WI38 (cell line): ENCODE results near the gene STAU1.
"Not testable (repeated sequence)": the region's sequence is repeated elsewhere in the genome, so short reads cannot be mapped to it uniquely, and the experiment has no call there.

Experiments used
- H3K4me3 ChIP-seq: 2 replicates; pipeline ENCODE4 v1.5.1; 2011; ENCODE audit warnings: low read depth, mild to moderate bottlenecking, control low read depth, low read length
- TF ChIP-seq, protein P1 (sequence below): IDR thresholded peaks from 2 replicates; pipeline ENCODE4 v1.5.1; 2012; ENCODE audit warnings: low read depth, mild to moderate bottlenecking, control low read depth, low read length

The STAU1 gene

DNA sequence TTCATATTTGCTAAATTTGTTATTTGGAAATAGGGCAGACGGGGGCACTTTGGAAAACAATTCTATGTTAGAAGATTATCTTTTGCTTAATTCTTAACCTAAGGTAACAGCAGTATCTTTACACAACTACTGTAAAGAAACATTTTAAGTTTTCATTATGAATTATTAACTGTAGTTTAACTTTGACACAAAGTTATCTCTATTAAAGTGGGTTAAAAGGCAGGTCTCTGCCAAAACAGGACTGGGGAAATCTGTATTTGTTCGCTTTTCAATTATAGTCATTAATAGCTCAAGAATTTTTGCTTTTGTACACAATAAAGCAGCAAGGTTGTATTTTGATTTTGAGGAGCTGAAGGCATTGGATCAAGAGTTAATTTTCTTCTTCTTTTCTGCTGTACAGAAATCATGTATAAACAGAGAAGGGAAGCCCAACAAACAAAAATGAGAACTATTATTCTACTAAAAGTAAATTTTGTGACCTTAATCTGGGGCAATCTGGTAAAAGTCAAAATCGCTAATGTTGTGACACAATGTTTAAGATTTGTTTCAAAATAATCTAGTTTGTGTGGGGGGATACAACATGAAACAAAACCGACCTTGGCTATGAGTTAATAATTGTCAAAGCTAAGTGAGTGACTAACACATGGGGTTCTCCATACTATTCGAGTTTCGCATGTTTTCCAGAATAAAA, 2.9 kb downstream of the STAU1 start:
- TF ChIP-seq, protein P1, sequence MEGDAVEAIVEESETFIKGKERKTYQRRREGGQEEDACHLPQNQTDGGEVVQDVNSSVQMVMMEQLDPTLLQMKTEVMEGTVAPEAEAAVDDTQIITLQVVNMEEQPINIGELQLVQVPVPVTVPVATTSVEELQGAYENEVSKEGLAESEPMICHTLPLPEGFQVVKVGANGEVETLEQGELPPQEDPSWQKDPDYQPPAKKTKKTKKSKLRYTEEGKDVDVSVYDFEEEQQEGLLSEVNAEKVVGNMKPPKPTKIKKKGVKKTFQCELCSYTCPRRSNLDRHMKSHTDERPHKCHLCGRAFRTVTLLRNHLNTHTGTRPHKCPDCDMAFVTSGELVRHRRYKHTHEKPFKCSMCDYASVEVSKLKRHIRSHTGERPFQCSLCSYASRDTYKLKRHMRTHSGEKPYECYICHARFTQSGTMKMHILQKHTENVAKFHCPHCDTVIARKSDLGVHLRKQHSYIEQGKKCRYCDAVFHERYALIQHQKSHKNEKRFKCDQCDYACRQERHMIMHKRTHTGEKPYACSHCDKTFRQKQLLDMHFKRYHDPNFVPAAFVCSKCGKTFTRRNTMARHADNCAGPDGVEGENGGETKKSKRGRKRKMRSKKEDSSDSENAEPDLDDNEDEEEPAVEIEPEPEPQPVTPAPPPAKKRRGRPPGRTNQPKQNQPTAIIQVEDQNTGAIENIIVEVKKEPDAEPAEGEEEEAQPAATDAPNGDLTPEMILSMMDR = no peak
- no peak overlapping the region for H3K4me3 ChIP-seq

DNA sequence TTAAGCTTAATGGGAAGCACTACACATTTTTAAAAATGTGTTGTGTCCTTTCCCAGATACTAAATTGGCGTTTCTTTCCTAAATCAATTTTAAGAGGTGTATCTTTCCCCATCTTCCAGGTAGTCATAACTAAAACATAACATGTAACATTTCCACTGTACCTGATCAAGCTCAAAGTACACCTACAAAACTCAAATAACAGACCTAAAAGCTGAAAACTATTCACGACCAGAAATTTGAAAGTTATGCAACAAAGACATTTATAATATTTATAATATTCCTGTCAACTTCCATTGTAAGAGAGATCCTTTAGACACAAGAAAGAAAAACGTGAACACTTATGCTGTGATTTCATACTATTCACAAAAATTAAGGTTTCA, 3.5 kb downstream of the STAU1 start:
- TF ChIP-seq, protein P1 = no peak
- no peak overlapping the region for H3K4me3 ChIP-seq

GRCh38 chr20:49184084-49184501, 4.0 kb downstream of the STAU1 start:
- not testable (repeated sequence) for H3K4me3 ChIP-seq

DNA sequence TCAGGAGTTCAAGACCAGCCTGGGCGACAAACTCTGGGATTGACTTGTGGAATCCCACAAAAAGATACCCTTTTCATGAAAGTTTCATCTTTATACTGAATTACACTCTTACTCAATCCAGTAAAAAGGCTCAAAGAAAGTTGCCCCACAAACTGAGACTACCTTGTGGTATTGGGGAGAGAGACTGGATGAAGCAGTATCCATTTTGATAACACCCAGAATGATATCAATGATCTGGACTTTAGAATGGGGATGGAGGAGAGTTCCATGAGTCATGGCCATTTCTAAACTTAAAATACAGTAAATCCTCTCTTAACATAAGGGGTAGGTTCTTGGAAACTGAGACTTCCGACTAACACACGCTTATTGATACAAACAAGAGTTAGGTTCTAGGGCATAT, 4.7 kb downstream of the STAU1 start:
- TF ChIP-seq, protein P1 = no peak
- H3K4me3 ChIP-seq = no peak overlapping the region

DNA sequence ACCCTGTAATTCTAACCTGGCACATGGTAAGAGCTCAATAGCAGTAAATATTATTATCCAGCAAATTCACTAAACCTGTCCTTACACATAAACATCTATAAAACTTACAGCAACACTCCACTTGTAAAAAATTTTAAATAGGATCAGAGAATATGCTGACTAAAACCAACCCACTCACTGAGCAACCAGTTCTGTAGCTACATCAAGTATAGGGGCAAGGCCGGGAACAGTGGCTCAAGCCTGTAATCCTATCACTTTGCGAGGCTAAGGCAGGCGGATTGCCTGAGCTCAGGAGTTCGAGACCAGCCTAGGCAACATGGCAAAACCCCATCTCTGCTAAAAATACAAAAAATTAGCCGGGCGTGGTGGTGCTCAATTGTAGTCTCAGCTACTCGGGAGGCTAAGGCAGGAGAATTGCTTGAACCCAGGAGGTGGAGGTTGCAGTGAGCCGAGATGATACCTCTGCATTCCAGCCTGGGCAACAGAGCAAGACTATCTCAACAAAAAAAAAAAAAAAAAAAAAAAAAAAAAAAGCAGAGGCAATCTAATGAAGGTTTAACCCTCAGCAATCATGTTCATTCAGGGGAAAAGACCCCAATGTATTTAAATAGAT, 6.8 kb downstream of the STAU1 start:
- TF ChIP-seq, protein P1 = no peak
- no peak overlapping the region for H3K4me3 ChIP-seq

DNA sequence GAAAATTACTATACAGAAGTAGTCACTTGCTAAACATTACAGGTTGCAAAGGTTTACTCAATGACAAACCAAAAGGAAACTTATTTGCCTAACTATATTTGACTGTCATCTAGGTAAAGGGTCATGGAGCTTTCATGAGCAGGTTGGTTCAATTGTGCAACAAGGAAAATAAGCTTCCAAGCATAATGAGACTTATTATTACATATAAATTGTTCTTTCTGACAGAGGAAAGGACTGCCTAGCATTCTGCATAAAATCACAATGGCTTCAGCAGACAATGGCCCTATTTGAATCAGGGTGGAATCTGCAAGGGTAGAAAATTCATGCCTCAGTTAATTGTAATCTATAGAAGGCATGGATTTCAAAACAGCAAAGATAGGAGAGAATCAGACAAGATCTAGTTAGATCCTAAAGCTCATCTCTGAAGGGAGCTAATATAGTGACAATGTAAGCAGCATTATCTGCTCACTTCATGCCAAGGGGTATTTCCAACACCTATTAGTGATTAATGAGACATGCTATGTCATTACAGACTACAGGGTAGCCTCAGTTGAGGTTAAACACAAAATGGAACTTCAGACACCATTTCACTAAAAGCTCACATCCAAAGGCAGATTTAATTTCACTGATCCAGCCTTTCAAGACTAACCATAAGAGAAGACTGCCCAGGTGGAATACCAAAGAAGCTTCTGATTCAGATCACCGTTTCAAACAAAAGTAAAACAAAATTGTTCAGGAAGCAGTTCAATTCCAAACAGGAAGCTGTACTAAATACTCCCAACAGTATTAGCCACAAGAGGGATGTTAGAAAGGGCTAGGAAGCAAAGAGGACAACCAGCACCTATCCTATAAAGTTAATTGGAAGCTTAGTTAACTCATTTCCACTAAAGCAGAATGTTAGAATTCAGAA, 8.5 kb downstream of the STAU1 start:
- TF ChIP-seq, protein P1 = no peak
- no peak overlapping the region for H3K4me3 ChIP-seq

- no peak overlapping the region for H3K4me3 ChIP-seq
- TF ChIP-seq, protein P1 = no peak
Measured at GRCh38 chr20:49174183-49174582, 14.0 kb downstream of the STAU1 start.
